Activated CD8-positive, alpha-beta memory T cell treated with anti-CD3 and anti-CD28 coated beads, Interleukin-2, amount 50 U/mL, for 48 hours (primary cell): ENCODE results near the gene PFKFB4.

Experiments
- DNase-seq: peaks from one replicate; pipeline ENCODE4 v3.0.0-alpha.2; 2020

Gene PFKFB4

GRCh38 chr3:48556796-48557626, at the start of gene PFKFB4:
TSS of gene PFKFB4 (minus strand) at chr3:48556803. CDS start at chr3:48556777, 26 bp downstream.
- peak; percentile 98 for DNase-seq

GRCh38 chr3:48601622-48601994, 45.0 kb upstream of the PFKFB4 start:
- no peak for DNase-seq

- no peak for DNase-seq
Measured at GRCh38 chr3:48600711-48601621, 44.4 kb upstream of the PFKFB4 start.

- DNase-seq = no peak
Measured at GRCh38 chr3:48599509-48600285, 43.1 kb upstream of the PFKFB4 start.

- DNase-seq = no peak
Measured at GRCh38 chr3:48599077-48599501, 42.5 kb upstream of the PFKFB4 start.

DNA sequence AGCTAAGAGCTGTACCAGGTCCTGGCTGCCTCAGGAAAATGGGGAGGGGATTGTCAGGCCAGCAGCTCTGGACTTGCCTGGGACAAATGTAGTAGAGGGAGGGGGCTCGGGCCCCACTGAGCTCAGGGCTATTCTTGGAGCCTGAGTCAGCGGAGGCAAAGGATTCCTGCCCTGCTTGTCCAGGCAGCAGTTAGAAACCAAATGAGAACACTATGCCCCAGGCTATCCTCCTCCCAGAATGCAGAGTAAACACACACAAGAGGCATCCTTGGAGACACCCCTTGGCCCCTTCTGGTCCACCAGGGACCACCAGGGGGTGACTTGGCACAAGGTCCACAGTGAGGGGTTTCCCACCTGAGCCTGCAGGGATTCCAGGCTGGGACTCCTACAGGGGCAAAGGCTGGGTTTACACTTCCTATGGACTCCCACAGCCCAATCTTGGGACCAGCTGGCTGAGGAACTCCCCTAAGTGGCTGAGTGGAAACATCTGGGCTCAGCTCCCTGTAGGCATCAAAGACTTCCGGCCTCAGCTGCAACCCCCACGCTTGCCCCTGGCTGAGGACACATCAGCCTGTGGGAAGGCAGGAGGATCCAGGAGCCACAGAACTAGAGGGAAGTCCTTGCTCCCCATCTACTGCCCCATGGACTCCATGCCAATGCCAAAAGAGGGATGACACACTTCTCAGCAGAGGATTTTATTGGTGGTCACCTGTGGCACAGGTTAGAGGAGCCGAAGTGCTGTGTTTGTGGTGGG, 41.9 kb upstream of the PFKFB4 start:
- DNase-seq = no peak

GRCh38 chr3:48597408-48597800, 40.8 kb upstream of the PFKFB4 start:
- DNase-seq = no peak

DNA sequence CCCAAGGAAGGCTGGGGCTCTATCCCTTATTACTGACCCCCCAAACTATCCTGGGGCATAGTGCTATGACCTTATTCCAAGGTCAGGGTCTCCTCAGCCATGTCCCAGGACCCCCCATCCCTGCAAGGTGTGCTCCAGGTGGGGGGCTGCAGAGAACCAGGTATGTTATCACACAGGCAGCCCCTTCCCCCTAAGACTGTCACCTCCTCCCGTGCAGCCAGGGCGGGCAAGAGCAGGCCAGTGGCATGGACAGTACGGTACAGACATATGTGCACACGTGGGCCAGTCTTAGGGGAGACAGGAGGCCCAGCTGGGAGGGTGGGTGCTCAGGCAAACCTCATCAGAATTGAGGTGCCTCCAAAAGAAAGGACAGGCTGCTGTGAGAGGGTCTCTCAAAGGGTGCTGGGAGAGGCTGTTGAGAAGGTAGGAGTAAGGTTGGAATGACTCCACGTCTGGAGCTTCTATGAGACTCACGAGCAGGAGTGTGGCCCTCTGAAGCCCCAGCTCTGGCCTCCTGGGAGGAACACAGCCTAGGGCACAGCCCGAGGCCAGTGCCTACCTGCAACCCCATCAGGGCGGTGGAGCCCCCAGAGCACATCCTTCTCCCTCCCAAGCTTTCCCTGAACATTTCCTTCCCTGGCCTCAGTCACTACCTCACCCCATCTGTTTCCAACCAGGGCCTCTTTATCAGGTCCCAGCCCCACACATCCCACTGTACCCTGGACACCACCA, 40.2 kb upstream of the PFKFB4 start:
- no peak for DNase-seq

GRCh38 chr3:48596157-48596556, 39.6 kb upstream of the PFKFB4 start:
- no peak for DNase-seq

DNA sequence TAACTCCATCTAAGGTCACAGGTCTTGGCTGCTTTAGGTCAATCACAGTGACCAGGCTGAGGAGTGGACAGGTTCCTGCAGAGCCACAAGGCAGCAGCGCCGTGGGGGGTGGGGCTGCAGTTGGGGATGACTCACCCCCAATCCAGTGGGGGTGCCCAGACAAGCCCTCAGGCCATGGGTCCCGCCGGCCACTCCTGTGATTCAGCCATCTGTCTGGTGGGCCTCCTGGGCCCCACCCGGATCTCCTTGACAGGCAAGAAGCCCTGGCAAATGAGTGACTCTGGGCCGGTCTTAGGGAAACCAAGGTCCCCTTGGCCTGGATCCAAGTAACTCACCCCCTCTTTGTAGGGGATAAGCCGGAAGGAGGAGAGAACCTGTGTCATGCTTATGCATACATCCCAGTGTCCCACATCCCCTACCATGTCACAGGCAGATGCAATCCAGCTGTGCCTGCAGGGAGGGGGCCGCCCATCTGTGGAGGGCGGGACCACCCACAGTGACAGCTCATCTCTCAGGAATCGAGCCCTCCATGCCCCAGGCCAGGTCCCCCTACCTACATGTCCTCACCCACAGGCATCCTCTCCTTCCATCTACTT, 39.0 kb upstream of the PFKFB4 start:
- no peak for DNase-seq

DNA sequence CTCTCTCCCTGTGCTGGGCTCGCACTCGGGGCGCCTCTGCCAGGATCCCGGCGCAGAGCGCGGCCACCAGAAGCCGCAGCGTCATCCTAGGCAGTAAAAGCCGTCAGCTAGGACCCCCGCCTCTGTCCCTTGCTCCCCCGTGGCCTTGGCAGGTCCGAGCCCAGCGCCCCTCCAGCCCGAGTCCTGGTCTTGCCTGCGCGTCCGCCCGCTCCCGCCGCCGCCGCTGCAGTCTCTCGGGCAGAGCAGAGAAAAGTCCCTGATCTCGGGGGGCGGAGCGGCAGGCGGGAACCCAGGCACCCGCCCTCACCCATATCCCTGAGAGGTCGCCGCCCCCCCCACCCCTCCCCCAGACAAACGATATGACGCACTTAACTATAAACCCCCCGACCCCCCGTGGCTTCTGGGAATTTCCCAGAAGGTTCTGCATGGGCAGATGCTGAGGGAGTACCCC, 38.5 kb upstream of the PFKFB4 start, which contains the start of gene COL7A1:
TSS of gene COL7A1 (minus strand) at position 255 of the 451 bp plus-strand sequence. CDS start at position 85, 170 bp downstream.
- DNase-seq = no peak

DNA sequence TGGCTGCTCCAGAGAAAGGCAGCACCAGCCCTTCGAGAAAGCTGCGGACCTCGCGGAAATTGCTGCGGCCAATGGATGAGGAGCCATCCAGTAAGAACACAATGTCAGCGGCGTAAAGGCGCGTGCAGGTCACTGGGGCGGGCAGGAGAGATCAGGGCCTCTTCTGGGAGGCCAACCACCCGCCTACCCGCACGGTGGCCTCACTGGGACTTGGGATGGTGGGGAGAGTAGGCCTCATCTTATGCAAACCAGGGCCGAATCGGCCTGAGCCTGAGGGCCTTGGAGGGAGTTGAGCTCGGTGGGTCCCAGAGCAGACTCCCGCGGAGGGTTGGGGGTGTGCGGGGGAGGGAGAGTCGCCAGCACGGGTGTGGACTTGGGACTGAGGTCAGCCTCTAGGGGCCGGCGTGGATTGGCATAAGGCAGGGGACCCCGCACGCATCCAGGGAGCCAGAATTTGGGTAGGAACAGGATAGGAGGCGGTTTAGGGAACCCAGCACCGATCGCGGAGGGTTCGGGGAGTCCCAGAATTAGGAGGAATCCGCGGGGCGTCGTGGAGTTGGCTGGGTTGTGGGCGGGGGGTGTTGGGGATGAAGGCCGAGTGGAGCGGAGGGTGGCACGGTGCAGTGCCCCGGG, 37.9 kb upstream of the PFKFB4 start:
- no peak for DNase-seq

DNA sequence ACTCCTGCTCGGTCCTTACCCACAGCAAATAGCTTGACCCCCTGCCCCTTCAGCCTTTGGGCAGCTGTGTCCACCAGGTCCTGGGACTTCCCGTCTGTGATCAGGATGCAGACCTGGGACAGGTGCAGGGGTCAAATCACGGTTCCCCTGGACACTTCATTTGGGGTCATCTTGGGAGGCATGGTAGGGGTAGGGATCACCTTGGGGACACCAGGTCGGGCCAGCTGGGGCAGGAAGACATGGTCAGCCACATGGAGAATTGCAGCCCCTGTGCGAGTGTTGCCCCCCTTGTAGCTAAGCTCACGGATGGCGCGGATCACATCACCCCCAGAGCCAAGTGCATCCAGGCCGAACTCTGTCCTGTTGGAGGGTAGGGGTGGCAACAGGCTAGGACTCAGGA, 36.7 kb upstream of the PFKFB4 start:
- no peak for DNase-seq

GRCh38 chr3:48592519-48593087, 36.0 kb upstream of the PFKFB4 start:
- no peak for DNase-seq

DNA sequence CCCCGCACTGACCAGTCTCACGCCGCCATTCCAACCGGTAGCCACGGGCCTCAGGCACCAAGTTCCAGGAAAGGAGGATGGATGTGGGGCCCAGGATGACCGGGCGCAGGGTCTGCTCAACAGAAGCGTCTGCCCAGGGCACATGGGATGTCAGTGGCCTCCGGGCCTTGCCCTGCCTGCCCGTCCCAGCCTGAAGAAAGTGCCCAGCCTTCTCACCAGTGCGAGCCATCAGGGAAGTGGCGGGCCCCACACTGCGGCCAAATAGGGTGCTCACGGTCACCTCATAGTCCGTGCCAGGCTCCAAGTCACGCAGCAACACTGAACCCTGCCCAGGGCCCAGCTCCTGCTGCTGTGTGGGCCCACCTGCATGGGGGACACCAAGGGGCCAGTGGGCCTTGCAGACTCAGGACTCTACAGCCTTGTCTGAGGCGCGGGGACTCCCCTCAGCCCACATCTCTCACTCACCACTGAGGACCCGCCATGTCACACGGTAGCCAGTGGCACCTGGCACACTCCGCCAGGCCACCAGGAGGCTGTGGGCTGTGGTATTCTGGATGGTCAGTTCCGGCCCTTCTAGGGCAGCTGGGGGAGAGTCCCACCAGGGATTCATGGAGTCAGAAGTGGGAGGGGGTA, 35.4 kb upstream of the PFKFB4 start:
- no peak for DNase-seq

GRCh38 chr3:48591436-48591835, 34.8 kb upstream of the PFKFB4 start:
- DNase-seq = no peak

DNA sequence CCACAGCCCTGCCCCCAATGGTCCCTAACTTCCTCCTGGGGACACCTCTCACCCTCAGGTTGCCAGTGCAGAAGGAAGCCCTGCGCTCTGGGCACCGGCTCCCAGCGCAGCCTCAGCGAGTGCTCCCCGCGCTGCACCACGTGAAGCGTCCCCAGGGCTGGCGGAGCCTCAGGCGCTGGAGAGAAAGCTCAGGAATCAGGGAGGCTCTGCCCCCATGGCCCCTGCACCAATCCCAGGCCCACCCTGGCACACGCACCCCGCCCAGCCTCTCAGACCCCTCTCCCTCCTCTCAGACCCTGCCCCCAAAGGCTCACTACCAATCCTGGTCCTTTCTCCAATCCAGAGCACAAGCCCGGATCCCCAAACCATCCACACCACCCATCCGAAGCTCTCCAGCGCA, 31.6 kb upstream of the PFKFB4 start:
- no peak for DNase-seq

GRCh38 chr3:48587686-48588085, 31.1 kb upstream of the PFKFB4 start:
- DNase-seq = no peak

DNA sequence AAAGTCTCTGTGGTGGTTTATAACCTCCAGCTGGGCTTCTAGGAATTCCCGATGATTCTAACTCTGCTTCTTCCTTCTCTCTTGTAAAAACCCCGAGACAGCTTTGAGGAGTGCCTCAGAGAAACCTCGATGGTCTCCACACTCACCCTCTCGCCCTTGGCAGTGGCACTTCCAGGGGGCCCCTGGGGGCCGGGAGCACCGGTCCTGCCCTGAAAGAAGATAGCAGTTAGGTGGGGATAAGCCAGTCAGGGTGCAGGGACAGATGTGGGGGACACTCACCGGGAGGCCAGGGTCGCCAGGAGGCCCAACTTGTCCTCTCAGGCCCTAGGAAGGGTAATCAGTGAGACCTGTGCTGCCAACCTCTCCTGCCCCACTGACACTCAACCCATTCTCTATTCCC, 28.8 kb upstream of the PFKFB4 start:
- DNase-seq = no peak

DNA sequence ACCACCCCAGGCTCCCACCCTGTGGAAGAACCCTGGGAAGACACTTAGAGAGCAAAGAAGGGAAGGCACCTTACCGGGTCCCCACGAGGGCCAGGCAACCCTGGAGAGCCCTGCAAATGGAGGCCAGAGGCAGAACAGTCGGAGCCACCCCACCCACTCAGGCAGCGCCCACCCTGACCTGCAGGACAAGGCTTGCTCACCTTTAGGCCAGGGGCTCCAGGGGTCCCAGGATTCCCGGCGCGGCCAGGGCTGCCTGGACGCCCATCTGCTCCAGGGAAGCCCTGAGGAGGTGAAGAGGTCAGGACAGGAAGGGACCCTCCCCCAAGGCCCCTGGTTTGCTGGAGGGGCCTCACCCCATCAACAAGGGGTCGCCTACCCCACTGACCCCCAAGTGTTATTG, 28.2 kb upstream of the PFKFB4 start:
- no peak for DNase-seq
